Nucleus accumbens (tissue), 56 donors: ENCODE measurements around the gene PRDM1.

Experiments
- DNase-seq, 56 donors: peaks; one replicate each; lab custom pipeline; 2025; lab: John Stamatoyannopoulos, UW

Gene PRDM1

GRCh38 chr6:106085984-106086813, at the start of gene PRDM1:
TSS of gene PRDM1 (plus strand) at chr6:106086336. CDS start at chr6:106086554, 218 bp downstream.
- peak in 30 of 56 donors; percentile 8 to 66 (median 21) for DNase-seq

DNA sequence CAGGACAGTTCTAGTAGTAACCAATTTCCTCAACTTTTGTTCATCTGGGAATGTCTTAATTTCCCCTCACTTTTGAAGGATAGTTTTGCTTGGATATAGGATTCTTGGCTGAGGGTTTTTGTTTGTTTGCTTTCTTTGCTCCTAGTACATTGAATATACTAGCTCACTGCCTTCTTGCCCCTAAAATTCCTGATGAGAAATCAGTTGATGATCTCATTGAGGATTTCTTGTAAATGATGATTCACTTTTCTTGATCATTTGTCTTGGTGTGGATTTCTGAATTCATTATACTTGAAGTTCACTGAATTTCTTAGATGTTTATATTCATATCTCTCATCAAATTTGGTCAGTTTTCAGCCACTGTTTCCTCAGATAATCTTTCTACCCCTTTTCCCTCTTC, 49.1 kb upstream of the PRDM1 start:
- DNase-seq: no peak

- DNase-seq: no peak
Observed at GRCh38 chr6:106039897-106040592, 46.1 kb upstream of the PRDM1 start.

GRCh38 chr6:106044151-106044550, 42.0 kb upstream of the PRDM1 start:
- no peak for DNase-seq

- no peak for DNase-seq
Observed at GRCh38 chr6:106045077-106045476, 41.1 kb upstream of the PRDM1 start.

DNA sequence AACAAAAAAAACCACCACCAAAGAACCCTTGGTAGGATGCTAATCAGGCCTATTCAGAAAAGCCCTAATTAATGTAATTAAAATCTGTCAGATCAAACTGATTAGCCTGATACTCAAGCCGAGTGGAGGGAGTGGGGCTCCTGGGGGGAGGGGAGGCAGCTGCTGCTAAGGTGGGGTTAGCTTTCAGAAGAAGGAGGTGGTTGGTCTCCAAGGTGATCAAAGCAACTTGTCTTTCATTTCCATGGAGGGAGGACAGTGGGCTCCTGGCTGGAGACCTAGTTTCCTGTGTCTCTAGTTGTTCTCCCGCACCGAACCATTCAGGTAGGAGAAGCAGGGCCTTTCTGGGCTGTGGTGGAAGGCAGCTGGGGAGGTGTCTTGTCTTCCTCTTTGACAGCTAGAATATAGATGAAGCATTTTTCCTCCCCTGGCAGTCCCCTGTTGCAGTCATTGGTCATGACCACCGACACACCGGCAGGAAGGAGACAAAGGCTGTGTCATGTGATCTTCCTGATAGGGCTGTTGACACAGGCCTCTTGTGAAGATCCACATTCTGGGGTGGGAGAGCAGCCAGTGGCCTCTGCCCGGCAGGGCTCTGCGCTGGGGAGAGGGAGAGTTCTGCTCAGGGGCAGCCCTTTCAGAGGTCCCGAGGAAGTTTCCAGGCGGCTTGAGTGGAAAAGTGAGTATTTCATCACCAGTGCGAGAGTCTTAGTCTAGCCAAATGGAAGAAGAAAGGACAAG, 39.9 kb upstream of the PRDM1 start:
- no peak for DNase-seq

- DNase-seq: no peak
Observed at GRCh38 chr6:106046854-106047200, 39.3 kb upstream of the PRDM1 start.

GRCh38 chr6:106048336-106048735, 37.8 kb upstream of the PRDM1 start:
- no peak for DNase-seq

DNA sequence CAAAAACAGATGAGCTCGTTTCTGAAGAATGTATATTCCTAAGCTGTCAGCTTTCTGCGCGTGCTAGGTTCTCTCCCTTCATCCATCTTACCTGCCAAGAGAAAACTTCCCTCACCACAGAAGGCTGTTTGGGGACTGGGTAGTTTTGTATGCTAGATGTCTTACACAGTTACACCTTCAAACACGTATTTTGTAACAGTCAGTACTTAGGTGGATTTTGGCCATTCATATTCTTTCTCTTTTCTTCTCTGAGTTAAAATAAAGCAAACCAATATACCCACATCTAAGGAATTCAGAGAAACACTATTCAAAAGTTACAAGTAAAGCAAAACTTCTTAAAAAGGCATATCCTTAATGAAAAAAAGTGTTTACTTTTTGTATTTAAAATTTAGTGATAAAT, 35.6 kb upstream of the PRDM1 start:
- DNase-seq: no peak

GRCh38 chr6:106051226-106051625, 34.9 kb upstream of the PRDM1 start:
- no peak for DNase-seq

GRCh38 chr6:106053484-106054205, 32.5 kb upstream of the PRDM1 start:
- no peak for DNase-seq

- DNase-seq: no peak
Observed at GRCh38 chr6:106055489-106055888, 30.6 kb upstream of the PRDM1 start.

DNA sequence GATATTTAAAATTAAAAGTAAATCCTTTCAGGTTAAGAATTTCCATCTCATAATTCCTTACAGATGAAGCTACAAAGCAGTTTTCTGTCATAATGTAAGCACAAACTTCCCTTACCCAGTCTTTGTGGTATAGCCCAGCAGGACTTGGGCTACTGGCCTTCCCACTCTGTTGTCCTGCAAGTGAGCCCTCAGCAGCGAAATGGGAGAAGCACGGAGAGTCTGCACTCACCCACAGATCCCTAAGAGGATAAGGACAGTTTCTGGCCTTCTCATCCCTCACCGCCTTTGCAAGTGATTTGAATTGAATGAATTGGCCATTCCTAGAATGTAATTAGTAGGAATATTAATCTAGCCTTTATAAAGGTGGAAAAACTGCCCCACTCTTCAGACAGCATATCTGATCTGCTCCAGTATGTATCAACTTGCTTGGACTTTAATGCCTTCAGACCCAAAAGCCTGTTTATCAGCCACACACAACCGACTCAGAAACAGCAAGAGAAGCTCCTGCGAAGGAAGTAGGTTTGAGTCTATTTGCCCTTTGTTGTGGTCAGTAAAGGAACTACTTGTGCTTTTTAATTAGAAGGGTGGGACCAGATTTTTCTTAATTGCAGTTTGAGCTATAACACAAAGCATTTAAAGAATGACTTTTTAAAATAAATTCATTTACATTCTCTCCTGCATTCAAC, 29.9 kb upstream of the PRDM1 start:
- no peak for DNase-seq

DNA sequence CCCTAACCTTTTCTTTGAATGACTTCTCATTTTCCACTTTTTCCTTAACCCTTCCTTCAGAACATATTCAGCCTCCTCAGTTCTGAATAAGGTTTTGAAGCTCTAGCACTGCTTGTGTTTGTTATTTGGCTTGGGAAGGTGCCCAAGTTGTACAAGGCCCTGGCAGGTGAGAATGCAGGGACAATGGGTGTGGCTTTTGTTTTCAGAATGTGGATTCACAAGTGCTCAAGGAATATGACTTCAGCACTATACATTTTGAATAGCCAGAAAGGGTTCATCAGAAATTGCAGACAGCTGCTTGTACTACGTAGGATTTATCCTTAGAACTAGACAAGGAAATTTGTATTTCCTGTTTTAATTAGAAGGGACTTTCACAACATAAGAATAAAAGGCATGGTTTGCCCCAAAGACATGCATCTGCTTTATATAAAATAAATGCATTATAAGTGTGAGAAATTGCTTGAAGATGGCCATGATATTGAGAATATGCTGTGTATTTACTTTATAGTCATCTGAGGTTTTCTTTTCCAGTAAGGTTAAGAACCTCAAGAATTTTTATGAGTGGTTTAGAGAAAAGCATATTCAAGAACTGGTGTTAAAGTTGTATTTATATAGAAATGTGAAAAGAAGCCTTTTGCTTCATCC, 29.3 kb upstream of the PRDM1 start:
- no peak for DNase-seq

DNA sequence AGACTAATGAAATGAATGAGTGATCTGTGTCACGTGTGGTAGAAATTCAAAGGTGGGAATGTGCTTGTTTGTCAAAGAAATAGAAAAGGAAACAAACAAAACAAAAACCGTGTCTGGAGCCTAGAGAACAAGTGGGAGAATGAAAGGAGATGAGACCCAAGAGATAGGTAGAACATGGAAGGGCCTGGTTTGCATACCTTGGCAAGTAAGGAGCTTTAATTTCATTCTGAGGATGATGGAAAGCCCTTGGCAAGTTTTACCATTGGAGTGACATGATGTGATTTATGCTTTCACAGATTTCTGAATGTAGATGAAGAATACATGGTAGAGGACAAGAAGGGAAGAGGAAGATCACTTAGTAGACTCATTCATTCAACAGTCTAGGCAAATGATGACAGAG, 26.8 kb upstream of the PRDM1 start:
- DNase-seq: no peak

DNA sequence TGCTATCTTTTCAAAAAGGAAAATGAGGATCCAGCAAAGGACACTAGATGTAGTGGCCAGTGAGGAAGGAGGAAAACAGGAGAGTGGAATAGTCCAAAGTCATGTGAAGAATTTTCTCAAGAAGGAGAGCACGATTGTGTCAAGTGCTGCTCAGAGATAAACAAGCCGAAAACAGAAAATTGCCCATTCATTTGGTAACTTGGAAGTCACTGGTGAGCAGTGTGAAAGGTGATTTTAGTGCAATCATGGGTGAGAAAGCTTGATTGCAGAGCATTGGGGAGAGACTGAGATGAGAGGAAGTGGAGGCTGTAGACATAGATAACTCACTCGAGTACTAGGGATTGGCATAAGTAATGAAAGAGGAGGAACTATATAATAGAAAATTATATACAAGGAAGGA, 26.0 kb upstream of the PRDM1 start:
- no peak for DNase-seq

- DNase-seq: no peak
Observed at GRCh38 chr6:106063448-106063850, 22.7 kb upstream of the PRDM1 start.

GRCh38 chr6:106064142-106064541, 22.0 kb upstream of the PRDM1 start:
- DNase-seq: no peak

DNA sequence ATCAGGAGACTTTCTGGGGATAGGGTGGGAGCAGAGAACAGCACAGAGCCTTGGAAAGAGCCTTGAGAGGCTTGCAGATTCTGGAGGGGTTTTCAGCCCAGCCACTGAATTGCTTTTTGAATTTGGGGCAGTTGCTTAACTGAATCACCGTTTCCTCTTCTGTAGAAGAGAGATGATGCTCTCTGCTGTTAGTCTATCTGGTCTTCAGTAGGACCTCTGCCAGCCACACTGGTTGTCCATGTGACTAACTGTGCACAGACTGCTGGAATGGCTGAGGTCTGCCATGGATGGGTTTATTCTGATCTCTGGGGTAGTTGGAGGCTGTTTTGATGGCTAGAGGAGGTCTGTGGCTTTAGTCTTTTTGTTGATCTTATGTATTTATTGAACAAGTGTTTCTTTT, 21.4 kb upstream of the PRDM1 start:
- no peak for DNase-seq

DNA sequence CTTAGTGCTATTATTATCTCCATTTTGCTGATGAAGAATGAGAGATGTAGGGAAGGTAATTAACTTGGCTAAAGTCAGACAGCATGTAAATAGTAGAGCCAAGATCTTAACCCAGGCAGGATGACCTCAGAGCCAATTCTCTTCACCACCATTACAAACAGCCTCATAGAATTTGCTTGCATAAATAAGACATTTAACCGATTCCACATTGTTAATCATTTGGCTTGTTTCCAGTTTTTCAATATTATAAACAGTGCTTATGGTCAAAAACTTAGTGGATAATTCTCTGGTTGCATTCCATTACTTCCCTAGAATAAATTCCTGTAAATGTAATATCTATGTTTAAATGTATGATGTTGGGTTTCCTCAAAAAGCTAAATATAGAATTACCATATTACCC, 19.1 kb upstream of the PRDM1 start:
- no peak for DNase-seq
